K562 (cell line): Measurements from ENCODE around the gene FAM136A. TPM values are rescaled to one million over a fixed set of nuclear protein-coding genes. Genes with fewer than 3 reads are reported as not detected.
A peak's percentile ranks its signal among the peaks of the same experiment; 100 is the strongest.

ENCODE experiments used
- ARHGAP35 ChIP-seq: fragments of 450-650 bp; IDR thresholded peaks from 2 replicates; pipeline ENCODE4 v1.6.1; 2018; ENCODE audit not compliant: partially characterized antibody
- ASH1L ChIP-seq: fragments of 450-650 bp; IDR thresholded peaks from 2 replicates; pipeline ENCODE4 v1.6.1; 2018; ENCODE audit warnings: borderline replicate concordance, mild to moderate bottlenecking, low read depth; ENCODE audit not compliant: partially characterized antibody
- E2F8 ChIP-seq: fragments of 450-650 bp; IDR thresholded peaks from 2 replicates; pipeline ENCODE4 v1.7.1; 2018; ENCODE audit warnings: mild to moderate bottlenecking, low read depth; ENCODE audit not compliant: partially characterized antibody
- GABPB1 ChIP-seq: sonication (generic); formaldehyde crosslinking; IDR thresholded peaks from 2 replicates; pipeline ENCODE4 v1.8.0; 2022; ENCODE audit warnings: mild to moderate bottlenecking, missing genetic modification reagents
- HSF4 ChIP-seq: fragments of 250-450 bp; sonication (Bioruptor Pico); IDR thresholded peaks from 2 replicates; pipeline ENCODE4 v2.1.2; 2022; ENCODE audit warnings: mild to moderate bottlenecking, moderate library complexity, borderline replicate concordance
- LCOR ChIP-seq: sonication (generic); formaldehyde crosslinking; IDR thresholded peaks from 2 replicates; pipeline ENCODE4 v1.8.0; 2022; ENCODE audit warnings: mild to moderate bottlenecking, missing genetic modification reagents
- MEF2A ChIP-seq: IDR thresholded peaks from 2 replicates; pipeline ENCODE4 v1.6.1; 2011; ENCODE audit warnings: low read depth, mild to moderate bottlenecking, low read length, moderate library complexity; ENCODE audit not compliant: control insufficient read depth
- NELFE ChIP-seq: IDR thresholded peaks from 2 replicates; pipeline ENCODE4 v1.6.1; 2011; ENCODE audit warnings: mild to moderate bottlenecking; ENCODE audit not compliant: insufficient read depth, insufficient read length
- NFXL1 ChIP-seq: fragments of 450-650 bp; formaldehyde crosslinking; IDR thresholded peaks from 2 replicates; pipeline ENCODE4 v1.4.0; 2021; ENCODE audit warnings: mild to moderate bottlenecking
- NR2C2 ChIP-seq, 2 experiments: fragments of 200-800 bp in 1 of 2; sonication (Bioruptor generic) in 1 of 2; sonication (generic) in 1 of 2; formaldehyde crosslinking in 1 of 2; IDR thresholded peaks; 2 replicates each; pipeline versions ENCODE4 v1.6.1 to v1.8.0; 2016 to 2022; ENCODE audit warnings: mild to moderate bottlenecking in 1 of 2, missing compliant biosample characterization in 1 of 2, missing genetic modification characterization in 1 of 2, missing genetic modification reagents in 1 of 2
- NR2F6 ChIP-seq: fragments of 450-650 bp; formaldehyde crosslinking; IDR thresholded peaks from 2 replicates; pipeline ENCODE4 v1.4.0; 2020; ENCODE audit warnings: mild to moderate bottlenecking
- POLR2B ChIP-seq: fragments of 450-650 bp; IDR thresholded peaks from 2 replicates; pipeline ENCODE4 v1.6.1; 2018; ENCODE audit warnings: low read depth; ENCODE audit not compliant: partially characterized antibody
- PRDM10 ChIP-seq: fragments of 450-650 bp; IDR thresholded peaks from 2 replicates; pipeline ENCODE4 v1.6.1; 2018; ENCODE audit not compliant: partially characterized antibody
- PTRF ChIP-seq: fragments of 450-650 bp; IDR thresholded peaks from 2 replicates; pipeline ENCODE4 v1.6.1; 2016; ENCODE audit warnings: mild to moderate bottlenecking, missing genetic modification characterization, missing compliant biosample characterization
- ZNF133 ChIP-seq: fragments of 250-450 bp; sonication (Bioruptor Pico); IDR thresholded peaks from 2 replicates; pipeline ENCODE4 v1.4.0; 2020; ENCODE audit warnings: mild to moderate bottlenecking
- ZNF444 ChIP-seq: fragments of 250-450 bp; sonication (Bioruptor Pico); IDR thresholded peaks from 2 replicates; pipeline ENCODE4 v1.4.0; 2020; ENCODE audit warnings: mild to moderate bottlenecking, moderate library complexity
- ZNF696 ChIP-seq: fragments of 250-450 bp; sonication (Bioruptor Pico); conservative IDR thresholded peaks from 2 replicates; pipeline ENCODE4 v1.4.0; 2020; ENCODE audit warnings: mild to moderate bottlenecking, moderate library complexity
- ZNF699 ChIP-seq: fragments of 250-450 bp; sonication (Bioruptor Pico); IDR thresholded peaks from 2 replicates; pipeline ENCODE4 v1.8.0; 2021; ENCODE audit warnings: mild to moderate bottlenecking, moderate library complexity; ENCODE audit not compliant: insufficient replicate concordance
- ZNF79 ChIP-seq: fragments of 250-450 bp; sonication (Bioruptor Pico); IDR thresholded peaks from 2 replicates; pipeline ENCODE4 v1.4.0; 2020; ENCODE audit warnings: low read depth, mild to moderate bottlenecking, moderate library complexity
- polyA plus RNA-seq, 8 experiments: library from polyadenylated mRNA; depleted of rRNA in 4 of 8; stranded (reverse) in 5 of 8; unstranded in 3 of 8; fragments of >200 nt; fragmentation: Nextera tagmentation in 2 of 8; fragmentation: Illumina TruSeq in 1 of 8; extraction: Ambion mirVana in 2 of 8; extraction: Trizol in 1 of 8; gene quantifications; 2 replicates each; pipeline versions ENCODE4 v1.2.1 to v1.2.3, GENCODE V29; 2011 to 2014; ENCODE audit warnings: inconsistent platforms in 1 of 8, missing spikeins in 1 of 8
- total RNA-seq, 7 experiments: library from RNA; depleted of rRNA in 6 of 7; stranded (reverse); fragments of >200 nt in 6 of 7; fragmentation: Illumina TruSeq in 2 of 7; extraction: Trizol in 2 of 7; gene quantifications; 2 replicates each; pipeline versions ENCODE4 v1.2.1 to v1.2.3, GENCODE V29; 2011 to 2021; ENCODE audit warnings: low replicate concordance in 1 of 7

Gene FAM136A
- total and polyA plus RNA-seq, 9 of the 15 experiments (the other 6 are each of a cell fraction or from before 2014, with no cell fraction given) = 89.0 to 151 (median 104) TPM

GRCh38 chr2:70301344-70302194 lies at the start of gene FAM136A (continued):
- TF ChIP-seq LCOR (CRISPR knock-in tag) (peak; percentile 40; the same call in 1 of the 2 replicates), E2F8 (no peak), ZNF444 (CRISPR knock-in tag) (no peak), ARHGAP35 (no peak), PTRF (tag) (no peak), NELFE (no peak), ZNF133 (CRISPR knock-in tag) (no peak), ASH1L (no peak), NR2F6 (0 out of 2 replicates have a peak, but pooled peaks have one; percentile 9), NR2C2 (CRISPR knock-in tag; IDR thresholded peaks at IDR 0.05) (peak; percentile 96), NR2C2 (tag; IDR thresholded peaks at IDR 0.05) (peak; percentile 98), MEF2A (no peak), ZNF696 (CRISPR knock-in tag) (no peak), HSF4 (no peak), POLR2B (peak; percentile 50), NFXL1 (no peak), GABPB1 (CRISPR knock-in tag) (peak; percentile 67; the same call in 1 of the 2 replicates), PRDM10 (no peak), ZNF699 (CRISPR knock-in tag) (no peak), ZNF79 (no peak)
